ENCODE results near the gene TNIK. TPM values are rescaled to one million over a fixed set of nuclear protein-coding genes. Genes with fewer than 3 reads are reported as not detected.

TNIK gene
- total and polyA plus RNA-seq, 2 of the 13 experiments (the other 11 are each of a cell fraction or from before 2014, with no cell fraction given), result 0.15 to 0.22 TPM

DNA sequence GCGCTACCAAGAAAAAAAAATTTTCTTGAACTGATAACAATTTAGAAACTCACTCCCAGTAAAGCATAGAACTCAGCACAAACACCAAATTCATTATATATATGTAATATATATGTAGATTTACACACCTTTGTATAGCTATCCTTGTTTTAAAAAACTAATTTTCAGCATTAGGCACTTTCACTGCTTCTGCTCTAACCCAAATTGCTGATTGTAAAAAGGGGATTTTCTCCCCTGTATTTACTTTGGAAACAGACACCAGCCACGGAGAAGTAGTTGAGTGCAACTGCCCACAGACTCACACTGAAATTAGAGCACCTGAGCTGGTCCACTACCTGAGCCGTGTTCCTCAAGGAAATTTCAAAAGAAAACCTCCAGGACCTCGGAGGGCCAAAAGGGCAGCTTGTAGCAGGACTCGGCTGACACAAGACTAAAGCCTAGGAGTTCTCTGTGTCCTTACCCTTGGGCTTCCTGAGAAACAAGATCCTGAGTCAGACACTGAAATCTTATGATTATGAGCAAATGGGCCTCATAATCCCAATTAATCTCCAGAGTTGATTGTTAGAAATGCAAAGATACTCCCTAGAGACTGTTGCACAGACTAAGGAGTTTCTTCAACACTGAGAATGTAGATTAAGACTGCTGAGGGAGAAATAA, 106.0 kb downstream of the TNIK start:
- Histone ChIP-seq H3K79me2 (ENCODE audit: insufficient read depth, low read length) (no peaks in the 10 kb centered on the region), H2AFZ (ENCODE audit: low read length) (no peak overlapping the region), H4K20me1 (ENCODE audit: insufficient read depth, low read length) (no peaks in the 10 kb centered on the region), H3K4me1 (ENCODE audit: insufficient read depth, low read length) (peaks cover 10% of the 10 kb centered on the region), H3K27me3 (ENCODE audit: control insufficient read depth in 1 of 2, insufficient read depth in 2 of 2, low read length in 2 of 2) (no peaks in the 10 kb centered on the region), H3K36me3 (replicated peaks in 1 of 2; ENCODE audit: control insufficient read depth in 1 of 2, insufficient read depth in 2 of 2, low read length in 2 of 2) (no peaks in the 10 kb centered on the region), H3K9me3 (ENCODE audit: low read length) (no peaks in the 10 kb centered on the region), H3K4me3 (replicated peaks in 1 of 3; ENCODE audit: insufficient read depth in 1 of 3, low read depth in 2 of 3, low read length in 3 of 3) (no peak overlapping the region), H3K4me2 (ENCODE audit: low read depth, low read length) (no peak overlapping the region), H3K27ac (ENCODE audit: extremely low read length, insufficient read depth, low read length) (no peak overlapping the region), H3K9ac (ENCODE audit: insufficient read depth, low read depth, low read length) (no peak overlapping the region)
- DNase-seq (ENCODE audit: low spot score) (no peak), ATAC-seq (no peak), FAIRE-seq (no peak)
- ChIA-PET POLR2A (no interaction called here), CTCF (ENCODE audit: low intra/inter-chr PET ratio, low total read pairs) (no interaction called here)
- intact Hi-C loops (cut with micrococcal nuclease; ENCODE audit: unreplicated experiment), result no loop called here
- in situ Hi-C loops (cut with HindIII; ENCODE audit: extremely low pct_ligation_motif_present, low pct_unique_long_range_greater_than_20kb), result no loop called here
- no TSS peak for BruUV-seq (replicated peaks)
- TF ChIP-seq ZNF260 (CRISPR knock-in tag; IDR thresholded peaks at IDR 0.05; ENCODE audit: borderline replicate concordance, low read depth) (no peak), ZNF557 (CRISPR knock-in tag; IDR thresholded peaks at IDR 0.05) (no peak), ZNF292 (CRISPR knock-in tag; IDR thresholded peaks at IDR 0.05; ENCODE audit: borderline replicate concordance, low read depth) (no peak), ZBTB3 (CRISPR knock-in tag; IDR thresholded peaks at IDR 0.05; ENCODE audit: borderline replicate concordance, low read depth) (no peak), ZFP1 (CRISPR knock-in tag; IDR thresholded peaks at IDR 0.05) (no peak), ARHGAP35 (CRISPR knock-in tag; IDR thresholded peaks at IDR 0.05; ENCODE audit: borderline replicate concordance) (no peak), ZNF234 (CRISPR knock-in tag; conservative IDR thresholded peaks at IDR 0.05) (no peak), NFE2L1 (CRISPR knock-in tag; IDR thresholded peaks at IDR 0.05; ENCODE audit: borderline replicate concordance) (no peak), ZNF850 (CRISPR knock-in tag; conservative IDR thresholded peaks at IDR 0.05) (no peak), MYC (CRISPR knock-in tag; IDR thresholded peaks at IDR 0.05; ENCODE audit: borderline replicate concordance) (no peak)
- WGBS (ENCODE audit: low lambda C conversion rate), result 21% methylated on average over 5 of the region's 5 CpGs

Measured in HepG2 (cell line).